Activated naive CD4-positive, alpha-beta T cell treated with anti-CD3 and anti-CD28 coated beads, Interleukin-2, amount 10 ng/mL, durations not matched to agents 7 days and 5 days (primary cell): ENCODE results near the gene ISYNA1.

Experiments used
- CTCF ChIA-PET: fragments of 350-600 bp; sonication (Branson Sonifier 250); formaldehyde crosslinking; loops from one replicate; lab custom pipeline; 2021; ENCODE audit warnings: antibody characterized with exemption; lab: Charles Lee
- DNase-seq: peaks from one replicate; pipeline ENCODE4 v3.0.0-alpha.2; 2020
- H3K27ac Mint-ChIP-seq: one replicate; pipeline ENCODE4 v1.8.0; 2021; ENCODE audit warnings: mild to moderate bottlenecking, moderate library complexity, mixed read lengths
- H3K27me3 Mint-ChIP-seq: one replicate; pipeline ENCODE4 v1.8.0; 2021; ENCODE audit warnings: mild to moderate bottlenecking, mixed read lengths
- H3K36me3 Mint-ChIP-seq: one replicate; pipeline ENCODE4 v1.8.0; 2021; ENCODE audit warnings: mixed read lengths
- H3K4me1 Mint-ChIP-seq: one replicate; pipeline ENCODE4 v1.8.0; 2021; ENCODE audit warnings: mixed read lengths
- H3K4me3 Mint-ChIP-seq: one replicate; pipeline ENCODE4 v1.8.0; 2021; ENCODE audit warnings: mild to moderate bottlenecking, moderate library complexity, mixed read lengths
- H3K9me3 Mint-ChIP-seq: one replicate; pipeline ENCODE4 v1.8.0; 2021; ENCODE audit warnings: mixed read lengths

The ISYNA1 gene

GRCh38 chr19:18445262-18445948 is 7.5 kb upstream of the ISYNA1 start:
- Mint-ChIP-seq H3K4me1 (peaks cover 20% of the 10 kb centered on the region), H3K36me3 (peaks cover 34% of the 10 kb centered on the region), H3K27ac (no peak overlapping the region), H3K9me3 (peaks cover 6% of the 10 kb centered on the region), H3K27me3 (no peaks in the 10 kb centered on the region), H3K4me3 (no peak overlapping the region)
- CTCF ChIA-PET, result interaction anchor here (0.6 to 0.9 kb wide), 2 partner anchors 16 to 23 kb away, joined by 3 read pairs; no protein-coding TSS in a partner anchor
- DNase-seq, result no peak

GRCh38 chr19:18444513-18444912 is 6.6 kb upstream of the ISYNA1 start:
- Mint-ChIP-seq H3K9me3 (peaks cover 6% of the 10 kb centered on the region), H3K4me3 (no peak overlapping the region), H3K36me3 (peaks cover 34% of the 10 kb centered on the region), H3K4me1 (peaks cover 20% of the 10 kb centered on the region), H3K27me3 (peaks cover under 1% of the 10 kb centered on the region), H3K27ac (no peak overlapping the region)
- no peak for DNase-seq
- CTCF ChIA-PET, result no interaction called here

GRCh38 chr19:18443831-18444230 is 5.9 kb upstream of the ISYNA1 start:
- Mint-ChIP-seq H3K27ac (no peak overlapping the region), H3K36me3 (peaks cover 32% of the 10 kb centered on the region), H3K4me1 (peaks cover 25% of the 10 kb centered on the region), H3K9me3 (peaks cover 6% of the 10 kb centered on the region), H3K27me3 (peaks cover 8% of the 10 kb centered on the region), H3K4me3 (no peak overlapping the region)
- DNase-seq, result no peak
- CTCF ChIA-PET, result interaction anchor here (0.6 kb wide), 1 partner anchor 116 kb away, joined by 3 read pairs; no protein-coding TSS in a partner anchor

- Mint-ChIP-seq H3K4me3 (no peak overlapping the region), H3K4me1 (peaks cover 25% of the 10 kb centered on the region), H3K27me3 (peaks cover 9% of the 10 kb centered on the region), H3K36me3 (peaks cover 31% of the 10 kb centered on the region), H3K27ac (no peak overlapping the region), H3K9me3 (peaks cover 6% of the 10 kb centered on the region)
- CTCF ChIA-PET, result interaction anchor here (0.6 kb wide), 1 partner anchor 116 kb away, joined by 3 read pairs; no protein-coding TSS in a partner anchor
- DNase-seq, result no peak
Measured at GRCh38 chr19:18443406-18443805, 5.5 kb upstream of the ISYNA1 start.

- Mint-ChIP-seq H3K27me3 (peaks cover 9% of the 10 kb centered on the region), H3K4me1 (peaks cover 25% of the 10 kb centered on the region), H3K4me3 (no peak overlapping the region), H3K36me3 (peaks cover 28% of the 10 kb centered on the region), H3K9me3 (peaks cover 6% of the 10 kb centered on the region), H3K27ac (peak overlapping the region; percentile 89)
- DNase-seq, result no peak
- CTCF ChIA-PET, result interaction anchor here (0.6 kb wide), 2 partner anchors 55 to 116 kb away, joined by 3 read pairs; no protein-coding TSS in a partner anchor
Measured at GRCh38 chr19:18442941-18443340, 5.0 kb upstream of the ISYNA1 start.

- peak overlapping the region; percentile 89 for H3K27ac Mint-ChIP-seq
- peaks cover 25% of the 10 kb centered on the region for H3K4me1 Mint-ChIP-seq
- H3K36me3 Mint-ChIP-seq, result peaks cover 24% of the 10 kb centered on the region
- DNase-seq, result peak; percentile 58
- peaks cover 16% of the 10 kb centered on the region for H3K27me3 Mint-ChIP-seq
- CTCF ChIA-PET, result interaction anchor here (0.6 to 1.5 kb wide), 2 partner anchors 10 to 54 kb away, joined by 3 to 7 read pairs; no protein-coding TSS in a partner anchor
- H3K4me3 Mint-ChIP-seq, result peak overlapping the region; percentile 21
- peaks cover 6% of the 10 kb centered on the region for H3K9me3 Mint-ChIP-seq
Measured at GRCh38 chr19:18441804-18442788, 4.2 kb upstream of the ISYNA1 start.

- no peak for DNase-seq
- H3K9me3 Mint-ChIP-seq, result peaks cover 6% of the 10 kb centered on the region
- CTCF ChIA-PET, result interaction anchor here (0.7 to 1.5 kb wide), 5 partner anchors 9 to 147 kb away, joined by 3 to 7 read pairs (median 4); partner anchors contain the start of gene REX1BD
- H3K36me3 Mint-ChIP-seq, result peaks cover 17% of the 10 kb centered on the region
- H3K27ac Mint-ChIP-seq, result peak overlapping the region; percentile 47
- H3K27me3 Mint-ChIP-seq, result peaks cover 18% of the 10 kb centered on the region
- H3K4me3 Mint-ChIP-seq, result no peak overlapping the region
- H3K4me1 Mint-ChIP-seq, result peaks cover 29% of the 10 kb centered on the region
Measured at GRCh38 chr19:18440936-18441803, 3.2 kb upstream of the ISYNA1 start.

GRCh38 chr19:18440415-18440877 is 2.5 kb upstream of the ISYNA1 start:
- Mint-ChIP-seq H3K27me3 (peaks cover 18% of the 10 kb centered on the region), H3K27ac (peak overlapping the region; percentile 47), H3K9me3 (peaks cover 6% of the 10 kb centered on the region), H3K4me1 (peaks cover 29% of the 10 kb centered on the region), H3K36me3 (peaks cover 19% of the 10 kb centered on the region), H3K4me3 (no peak overlapping the region)
- DNase-seq, result peak; percentile 67
- CTCF ChIA-PET, result interaction anchor here (0.7 to 1.5 kb wide), 6 partner anchors 8 to 148 kb away, joined by 3 to 7 read pairs (median 4); partner anchors contain the start of gene REX1BD

- no peak for DNase-seq
- Mint-ChIP-seq H3K27me3 (peaks cover 18% of the 10 kb centered on the region), H3K27ac (no peak overlapping the region), H3K4me3 (no peak overlapping the region), H3K4me1 (peaks cover 29% of the 10 kb centered on the region), H3K36me3 (peaks cover 18% of the 10 kb centered on the region), H3K9me3 (peaks cover 6% of the 10 kb centered on the region)
- CTCF ChIA-PET, result interaction anchor here (0.7 to 1.2 kb wide), 2 partner anchors 10 to 18 kb away, joined by 3 to 4 read pairs; no protein-coding TSS in a partner anchor
Measured at GRCh38 chr19:18439910-18440237, 1.9 kb upstream of the ISYNA1 start.

GRCh38 chr19:18439025-18439909 is 1.3 kb upstream of the ISYNA1 start:
- DNase-seq, result no peak
- no peak overlapping the region for H3K4me3 Mint-ChIP-seq
- peaks cover 6% of the 10 kb centered on the region for H3K9me3 Mint-ChIP-seq
- H3K36me3 Mint-ChIP-seq, result peaks cover 21% of the 10 kb centered on the region
- CTCF ChIA-PET, result interaction anchor here (1.0 kb wide), 1 partner anchor 12 kb away, joined by 4 read pairs; no protein-coding TSS in a partner anchor
- H3K27ac Mint-ChIP-seq, result peak overlapping the region; percentile 62
- H3K4me1 Mint-ChIP-seq, result peaks cover 32% of the 10 kb centered on the region
- H3K27me3 Mint-ChIP-seq, result peaks cover 18% of the 10 kb centered on the region

- Mint-ChIP-seq H3K4me3 (no peak overlapping the region), H3K4me1 (peaks cover 34% of the 10 kb centered on the region), H3K9me3 (peaks cover 6% of the 10 kb centered on the region), H3K36me3 (peaks cover 15% of the 10 kb centered on the region), H3K27me3 (peaks cover 18% of the 10 kb centered on the region), H3K27ac (peak overlapping the region; percentile 62)
- CTCF ChIA-PET, result interaction anchor here (1.0 kb wide), 1 partner anchor 13 kb away, joined by 4 read pairs; no protein-coding TSS in a partner anchor
- no peak for DNase-seq
Measured at GRCh38 chr19:18438331-18439024, 545 bp upstream of the ISYNA1 start.
